Measurements from ENCODE around the gene ITGB3.
"Not testable (repeated sequence)": the region's sequence is repeated elsewhere in the genome, so short reads cannot be mapped to it uniquely, and the experiment has no call there.

ITGB3 gene

DNA sequence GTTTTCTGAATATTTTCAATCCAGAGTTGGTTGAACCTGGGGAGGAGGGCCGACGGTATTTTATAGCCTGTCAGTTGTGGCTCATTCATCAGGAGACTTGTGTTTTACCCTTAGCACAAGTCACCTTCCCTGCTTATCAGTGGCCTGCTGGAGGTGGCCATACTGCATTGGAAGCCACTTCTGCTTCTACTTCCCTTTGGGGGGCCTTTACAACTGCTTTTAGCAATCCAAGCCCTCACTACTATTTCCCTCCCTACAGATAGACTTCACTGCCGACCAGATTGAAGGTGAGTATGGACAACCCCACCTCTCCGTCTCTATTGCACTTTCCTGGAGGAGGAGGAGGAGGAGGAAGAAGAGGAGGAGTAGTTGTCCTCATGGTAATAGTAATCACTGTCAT, 40.1 kb upstream of the ITGB3 start:
- no peak overlapping the region for H3K9ac ChIP-seq (ENCODE audit: low read depth, low read length)
- TF ChIP-seq, protein P1, sequence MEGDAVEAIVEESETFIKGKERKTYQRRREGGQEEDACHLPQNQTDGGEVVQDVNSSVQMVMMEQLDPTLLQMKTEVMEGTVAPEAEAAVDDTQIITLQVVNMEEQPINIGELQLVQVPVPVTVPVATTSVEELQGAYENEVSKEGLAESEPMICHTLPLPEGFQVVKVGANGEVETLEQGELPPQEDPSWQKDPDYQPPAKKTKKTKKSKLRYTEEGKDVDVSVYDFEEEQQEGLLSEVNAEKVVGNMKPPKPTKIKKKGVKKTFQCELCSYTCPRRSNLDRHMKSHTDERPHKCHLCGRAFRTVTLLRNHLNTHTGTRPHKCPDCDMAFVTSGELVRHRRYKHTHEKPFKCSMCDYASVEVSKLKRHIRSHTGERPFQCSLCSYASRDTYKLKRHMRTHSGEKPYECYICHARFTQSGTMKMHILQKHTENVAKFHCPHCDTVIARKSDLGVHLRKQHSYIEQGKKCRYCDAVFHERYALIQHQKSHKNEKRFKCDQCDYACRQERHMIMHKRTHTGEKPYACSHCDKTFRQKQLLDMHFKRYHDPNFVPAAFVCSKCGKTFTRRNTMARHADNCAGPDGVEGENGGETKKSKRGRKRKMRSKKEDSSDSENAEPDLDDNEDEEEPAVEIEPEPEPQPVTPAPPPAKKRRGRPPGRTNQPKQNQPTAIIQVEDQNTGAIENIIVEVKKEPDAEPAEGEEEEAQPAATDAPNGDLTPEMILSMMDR (IDR thresholded peaks at IDR 0.05; ENCODE audit: borderline replicate concordance, extremely low read depth, low read length, poor library complexity, severe bottlenecking) = no peak
- no peak for TF ChIP-seq EZH2 (IDR thresholded peaks at IDR 0.05; ENCODE audit: borderline replicate concordance, low read depth, low read length, severe bottlenecking)
- no peak for ATAC-seq (ENCODE audit: insufficient read depth, low read depth)
- no peak overlapping the region for H3K4me2 ChIP-seq (ENCODE audit: insufficient read depth, low read length)
- H2AFZ ChIP-seq (ENCODE audit: low read depth, low read length) = no peak overlapping the region
- H3K36me3 ChIP-seq (ENCODE audit: insufficient read depth, low read length) = no peaks in the 10 kb centered on the region
- no peak overlapping the region for H3K27ac ChIP-seq (ENCODE audit: low read length)
- no peaks in the 10 kb centered on the region for H4K20me1 ChIP-seq (ENCODE audit: insufficient read depth, low read length)
- no peak overlapping the region for H3K4me3 ChIP-seq (ENCODE audit: low read depth in 1 of 2, low read length in 2 of 2)
- H3K4me1 ChIP-seq (ENCODE audit: insufficient read depth, low read length) = no peaks in the 10 kb centered on the region
- no peak for DNase-seq
- H3K79me2 ChIP-seq (ENCODE audit: insufficient read depth, low read length) = no peaks in the 10 kb centered on the region
- H3K9me3 ChIP-seq (ENCODE audit: insufficient read depth, low read length, severe bottlenecking) = no peaks in the 10 kb centered on the region
- peaks cover 16% of the 10 kb centered on the region for H3K27me3 ChIP-seq (ENCODE audit: insufficient read depth, low read length, poor library complexity)

DNA sequence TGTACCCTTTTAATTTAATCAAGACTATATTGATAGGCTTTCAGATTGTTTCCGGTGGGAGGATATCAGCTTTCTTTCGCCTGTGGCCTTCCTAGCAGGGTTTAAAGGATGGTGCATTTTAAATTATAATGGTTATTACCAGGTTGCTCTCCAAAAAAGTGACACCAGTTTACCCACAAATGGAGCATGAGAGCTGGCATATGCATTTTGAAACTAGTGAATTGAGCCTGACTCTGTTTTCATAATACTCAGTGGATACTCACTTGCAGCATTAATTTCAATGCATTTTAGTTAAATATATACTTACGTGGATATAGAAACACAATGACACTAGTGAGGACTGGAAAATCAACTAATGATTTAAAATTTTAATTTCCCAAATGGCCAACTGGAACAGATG, 38.7 kb upstream of the ITGB3 start:
- H3K27ac ChIP-seq (ENCODE audit: low read length) = no peak overlapping the region
- no peaks in the 10 kb centered on the region for H3K9me3 ChIP-seq (ENCODE audit: insufficient read depth, low read length, severe bottlenecking)
- no peak overlapping the region for H3K4me2 ChIP-seq (ENCODE audit: insufficient read depth, low read length)
- H3K36me3 ChIP-seq (ENCODE audit: insufficient read depth, low read length) = no peaks in the 10 kb centered on the region
- H3K4me3 ChIP-seq (ENCODE audit: low read depth in 1 of 2, low read length in 2 of 2) = no peak overlapping the region
- DNase-seq = no peak
- no peaks in the 10 kb centered on the region for H4K20me1 ChIP-seq (ENCODE audit: insufficient read depth, low read length)
- no peak for ATAC-seq (ENCODE audit: insufficient read depth, low read depth)
- H3K79me2 ChIP-seq (ENCODE audit: insufficient read depth, low read length) = no peaks in the 10 kb centered on the region
- peaks cover 16% of the 10 kb centered on the region for H3K27me3 ChIP-seq (ENCODE audit: insufficient read depth, low read length, poor library complexity)
- peaks cover 14% of the 10 kb centered on the region for H3K4me1 ChIP-seq (ENCODE audit: insufficient read depth, low read length)
- H3K9ac ChIP-seq (ENCODE audit: low read depth, low read length) = no peak overlapping the region
- TF ChIP-seq, protein P1 (IDR thresholded peaks at IDR 0.05; ENCODE audit: borderline replicate concordance, extremely low read depth, low read length, poor library complexity, severe bottlenecking) = no peak
- TF ChIP-seq EZH2 (IDR thresholded peaks at IDR 0.05; ENCODE audit: borderline replicate concordance, low read depth, low read length, severe bottlenecking) = no peak
- H2AFZ ChIP-seq (ENCODE audit: low read depth, low read length) = no peak overlapping the region

DNA sequence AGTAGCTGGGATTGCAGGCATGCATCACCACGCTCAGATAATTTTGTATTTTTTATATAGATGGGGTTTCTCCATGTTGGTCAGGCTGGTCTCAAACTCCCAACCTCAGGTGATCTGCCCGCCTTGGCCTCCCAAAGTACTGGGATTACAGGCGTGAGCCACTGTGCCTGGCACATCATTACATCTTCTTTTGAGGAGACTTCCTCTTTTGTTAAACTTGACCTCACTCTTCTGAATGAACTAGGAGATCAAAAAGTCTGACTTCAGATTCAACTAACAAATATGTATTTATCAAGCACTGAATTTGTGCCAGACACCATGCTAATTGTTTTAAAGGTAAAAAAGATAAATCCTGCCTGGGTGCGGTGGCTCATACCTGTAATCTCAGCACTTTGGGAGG, 36.8 kb upstream of the ITGB3 start:
- not testable (repeated sequence) for ATAC-seq (ENCODE audit: insufficient read depth, low read depth); H3K4me2 ChIP-seq (ENCODE audit: insufficient read depth, low read length); H4K20me1 ChIP-seq (ENCODE audit: insufficient read depth, low read length); H3K9me3 ChIP-seq (ENCODE audit: insufficient read depth, low read length, severe bottlenecking); DNase-seq; H3K27ac ChIP-seq (ENCODE audit: low read length); H3K4me3 ChIP-seq (ENCODE audit: low read depth in 1 of 2, low read length in 2 of 2); H3K79me2 ChIP-seq (ENCODE audit: insufficient read depth, low read length); H3K36me3 ChIP-seq (ENCODE audit: insufficient read depth, low read length); H2AFZ ChIP-seq (ENCODE audit: low read depth, low read length); H3K9ac ChIP-seq (ENCODE audit: low read depth, low read length)
- peaks cover 16% of the 10 kb centered on the region for H3K27me3 ChIP-seq (ENCODE audit: insufficient read depth, low read length, poor library complexity)
- peaks cover 24% of the 10 kb centered on the region for H3K4me1 ChIP-seq (ENCODE audit: insufficient read depth, low read length)

DNA sequence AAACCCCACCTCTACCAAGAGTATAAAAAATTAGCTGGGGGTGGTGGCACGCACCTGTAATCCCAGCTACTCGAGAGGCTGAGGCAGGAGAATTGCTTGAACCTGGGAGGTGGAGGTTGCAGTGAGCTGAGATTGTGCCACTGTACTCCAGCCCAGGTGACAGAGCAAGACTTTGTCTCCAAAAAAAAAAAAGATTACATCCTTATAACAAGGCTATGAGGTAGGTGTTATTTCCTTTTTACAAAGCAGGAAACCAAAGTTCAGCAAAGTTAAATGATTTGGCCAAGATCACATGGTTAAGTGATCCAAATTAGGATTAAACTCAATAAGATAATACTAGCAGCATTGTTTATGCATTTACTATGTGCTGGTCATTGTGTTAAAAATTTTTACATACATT, 36.3 kb upstream of the ITGB3 start:
- not testable (repeated sequence) for H4K20me1 ChIP-seq (ENCODE audit: insufficient read depth, low read length); H3K36me3 ChIP-seq (ENCODE audit: insufficient read depth, low read length); H3K27ac ChIP-seq (ENCODE audit: low read length); H3K9ac ChIP-seq (ENCODE audit: low read depth, low read length); H3K9me3 ChIP-seq (ENCODE audit: insufficient read depth, low read length, severe bottlenecking); H2AFZ ChIP-seq (ENCODE audit: low read depth, low read length); H3K79me2 ChIP-seq (ENCODE audit: insufficient read depth, low read length); DNase-seq; H3K4me2 ChIP-seq (ENCODE audit: insufficient read depth, low read length); H3K4me3 ChIP-seq (ENCODE audit: low read depth in 1 of 2, low read length in 2 of 2); ATAC-seq (ENCODE audit: insufficient read depth, low read depth)
- Histone ChIP-seq H3K27me3 (ENCODE audit: insufficient read depth, low read length, poor library complexity) (peaks cover 14% of the 10 kb centered on the region), H3K4me1 (ENCODE audit: insufficient read depth, low read length) (peaks cover 24% of the 10 kb centered on the region)
